ENCODE measurements around the gene FAM117B. TPM values are rescaled to one million over a fixed set of nuclear protein-coding genes. Genes with fewer than 3 reads are reported as not detected.

The FAM117B gene
- total and polyA plus RNA-seq, 2 of the 8 experiments (the other 6 are each of a cell fraction or from before 2014, with no cell fraction given), result 3.9 to 22.6 TPM

DNA sequence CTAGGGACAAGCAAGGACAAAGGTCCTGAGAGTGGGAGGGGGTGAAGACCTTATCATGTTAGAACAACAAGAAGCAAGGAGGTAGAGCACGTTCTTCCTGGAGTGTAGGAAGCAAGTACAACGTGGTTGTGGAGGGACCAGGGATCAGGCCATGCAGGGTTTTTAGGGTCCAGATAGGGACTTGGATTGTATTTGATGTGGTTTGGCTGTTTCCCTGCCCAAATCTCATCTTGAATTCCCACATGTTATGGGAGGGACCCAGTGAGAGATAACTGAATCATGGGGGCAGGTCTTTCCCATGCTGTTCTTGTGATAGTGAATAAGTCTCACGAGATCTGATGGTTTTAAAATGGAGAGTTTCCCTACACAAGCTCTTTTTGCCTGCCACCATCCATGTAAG lies 183.6 kb downstream of the FAM117B start:
- Histone ChIP-seq H3K23me2 (ENCODE audit: low read depth, low read length) (no peaks in the 10 kb centered on the region), H2BK120ac (replicated peaks; ENCODE audit: low read depth, low read length) (no peak overlapping the region), H3K79me1 (ENCODE audit: low read depth, low read length) (no peaks in the 10 kb centered on the region), H4K5ac (ENCODE audit: insufficient read length, low read depth, low read length) (no peak overlapping the region), H2BK5ac (ENCODE audit: low read depth, low read length) (no peak overlapping the region), H2BK15ac (ENCODE audit: low read length) (0 out of 2 replicates have a peak overlapping the region, but pooled peaks have one; percentile 31), H3K36me3 (ENCODE audit: control insufficient read depth in 2 of 4, insufficient read depth in 4 of 4, low read length in 3 of 4) (no peaks in the 10 kb centered on the region), H3K4me1 (replicated peaks in 1 of 4; ENCODE audit: control insufficient read depth in 3 of 4, insufficient read depth in 4 of 4, low read length in 3 of 4) (no peaks in the 10 kb centered on the region), H3K14ac (ENCODE audit: insufficient read length) (no peak overlapping the region), H3K79me2 (ENCODE audit: control insufficient read depth in 1 of 2, insufficient read depth in 2 of 2, low read length in 2 of 2) (no peaks in the 10 kb centered on the region), H3K27me3 (replicated peaks in 1 of 4; ENCODE audit: control insufficient read depth in 3 of 4, extremely low read depth in 1 of 4, insufficient read depth in 3 of 4, low read length in 3 of 4) (no peaks in the 10 kb centered on the region), H3K9me3 (ENCODE audit: insufficient read depth in 2 of 2, low read depth in 1 of 2, low read length in 1 of 2) (no peaks in the 10 kb centered on the region), H2BK20ac (ENCODE audit: low read length) (no peak overlapping the region), H4K20me1 (replicated peaks in 1 of 2; ENCODE audit: control insufficient read depth in 1 of 2, insufficient read depth in 2 of 2, low read length in 2 of 2) (peaks cover 0 to 2% of the 10 kb centered on the region in 2 experiments), H2BK12ac (ENCODE audit: low read depth, low read length) (no peak overlapping the region), H3K4me3 (ENCODE audit: extremely low read depth in 1 of 4, insufficient read depth in 2 of 4, low read depth in 3 of 4, low read length in 4 of 4) (no peak overlapping the region), H3K4me2 (ENCODE audit: insufficient read depth in 1 of 2, low read depth in 2 of 2, low read length in 2 of 2) (no peak overlapping the region), H4K8ac (ENCODE audit: extremely low read depth, insufficient read depth, low read length) (no peak overlapping the region), H3K23ac (ENCODE audit: insufficient read length) (no peak overlapping the region), H4K91ac (replicated peaks; ENCODE audit: insufficient read length, low read length) (no peak overlapping the region), H3K4ac (replicated peaks; ENCODE audit: insufficient read length, low read depth, low read length) (no peak overlapping the region), H3K9ac (replicated peaks in 1 of 4; ENCODE audit: extremely low read depth in 1 of 4, low read depth in 3 of 4, low read length in 3 of 4) (no peak overlapping the region), H3K56ac (replicated peaks; ENCODE audit: insufficient read length, low read depth, low read length) (no peak overlapping the region), H3K18ac (ENCODE audit: extremely low read depth, low read length) (no peak overlapping the region), H2AFZ (ENCODE audit: low read length) (no peak overlapping the region), H3K27ac (ENCODE audit: low read depth, low read length) (no peak overlapping the region), H2AK5ac (ENCODE audit: low read depth, low read length) (no peak overlapping the region)
- CTCF ChIA-PET (ENCODE audit: partially characterized antibody), result no interaction called here
- no peak for DNase-seq (ENCODE audit: low read depth in 1 of 2, low spot score in 2 of 2)
- POLR2A ChIA-PET (ENCODE audit: partially characterized antibody), result no interaction called here
- 95% methylated on average over 3 of the region's 3 CpGs; no CpG with 5 or more reads in 1 of the 2 experiments for WGBS, 2 experiments (ENCODE audit: extremely low coverage in 1 of 2, insufficient coverage in 1 of 2, insufficient read length in 1 of 2, insufficient replicate concordance in 2 of 2, low coverage in 1 of 2, low lambda C conversion rate in 2 of 2, missing lambda C conversion rate in 1 of 2)
- no peak for FAIRE-seq
- TF ChIP-seq, protein P1, sequence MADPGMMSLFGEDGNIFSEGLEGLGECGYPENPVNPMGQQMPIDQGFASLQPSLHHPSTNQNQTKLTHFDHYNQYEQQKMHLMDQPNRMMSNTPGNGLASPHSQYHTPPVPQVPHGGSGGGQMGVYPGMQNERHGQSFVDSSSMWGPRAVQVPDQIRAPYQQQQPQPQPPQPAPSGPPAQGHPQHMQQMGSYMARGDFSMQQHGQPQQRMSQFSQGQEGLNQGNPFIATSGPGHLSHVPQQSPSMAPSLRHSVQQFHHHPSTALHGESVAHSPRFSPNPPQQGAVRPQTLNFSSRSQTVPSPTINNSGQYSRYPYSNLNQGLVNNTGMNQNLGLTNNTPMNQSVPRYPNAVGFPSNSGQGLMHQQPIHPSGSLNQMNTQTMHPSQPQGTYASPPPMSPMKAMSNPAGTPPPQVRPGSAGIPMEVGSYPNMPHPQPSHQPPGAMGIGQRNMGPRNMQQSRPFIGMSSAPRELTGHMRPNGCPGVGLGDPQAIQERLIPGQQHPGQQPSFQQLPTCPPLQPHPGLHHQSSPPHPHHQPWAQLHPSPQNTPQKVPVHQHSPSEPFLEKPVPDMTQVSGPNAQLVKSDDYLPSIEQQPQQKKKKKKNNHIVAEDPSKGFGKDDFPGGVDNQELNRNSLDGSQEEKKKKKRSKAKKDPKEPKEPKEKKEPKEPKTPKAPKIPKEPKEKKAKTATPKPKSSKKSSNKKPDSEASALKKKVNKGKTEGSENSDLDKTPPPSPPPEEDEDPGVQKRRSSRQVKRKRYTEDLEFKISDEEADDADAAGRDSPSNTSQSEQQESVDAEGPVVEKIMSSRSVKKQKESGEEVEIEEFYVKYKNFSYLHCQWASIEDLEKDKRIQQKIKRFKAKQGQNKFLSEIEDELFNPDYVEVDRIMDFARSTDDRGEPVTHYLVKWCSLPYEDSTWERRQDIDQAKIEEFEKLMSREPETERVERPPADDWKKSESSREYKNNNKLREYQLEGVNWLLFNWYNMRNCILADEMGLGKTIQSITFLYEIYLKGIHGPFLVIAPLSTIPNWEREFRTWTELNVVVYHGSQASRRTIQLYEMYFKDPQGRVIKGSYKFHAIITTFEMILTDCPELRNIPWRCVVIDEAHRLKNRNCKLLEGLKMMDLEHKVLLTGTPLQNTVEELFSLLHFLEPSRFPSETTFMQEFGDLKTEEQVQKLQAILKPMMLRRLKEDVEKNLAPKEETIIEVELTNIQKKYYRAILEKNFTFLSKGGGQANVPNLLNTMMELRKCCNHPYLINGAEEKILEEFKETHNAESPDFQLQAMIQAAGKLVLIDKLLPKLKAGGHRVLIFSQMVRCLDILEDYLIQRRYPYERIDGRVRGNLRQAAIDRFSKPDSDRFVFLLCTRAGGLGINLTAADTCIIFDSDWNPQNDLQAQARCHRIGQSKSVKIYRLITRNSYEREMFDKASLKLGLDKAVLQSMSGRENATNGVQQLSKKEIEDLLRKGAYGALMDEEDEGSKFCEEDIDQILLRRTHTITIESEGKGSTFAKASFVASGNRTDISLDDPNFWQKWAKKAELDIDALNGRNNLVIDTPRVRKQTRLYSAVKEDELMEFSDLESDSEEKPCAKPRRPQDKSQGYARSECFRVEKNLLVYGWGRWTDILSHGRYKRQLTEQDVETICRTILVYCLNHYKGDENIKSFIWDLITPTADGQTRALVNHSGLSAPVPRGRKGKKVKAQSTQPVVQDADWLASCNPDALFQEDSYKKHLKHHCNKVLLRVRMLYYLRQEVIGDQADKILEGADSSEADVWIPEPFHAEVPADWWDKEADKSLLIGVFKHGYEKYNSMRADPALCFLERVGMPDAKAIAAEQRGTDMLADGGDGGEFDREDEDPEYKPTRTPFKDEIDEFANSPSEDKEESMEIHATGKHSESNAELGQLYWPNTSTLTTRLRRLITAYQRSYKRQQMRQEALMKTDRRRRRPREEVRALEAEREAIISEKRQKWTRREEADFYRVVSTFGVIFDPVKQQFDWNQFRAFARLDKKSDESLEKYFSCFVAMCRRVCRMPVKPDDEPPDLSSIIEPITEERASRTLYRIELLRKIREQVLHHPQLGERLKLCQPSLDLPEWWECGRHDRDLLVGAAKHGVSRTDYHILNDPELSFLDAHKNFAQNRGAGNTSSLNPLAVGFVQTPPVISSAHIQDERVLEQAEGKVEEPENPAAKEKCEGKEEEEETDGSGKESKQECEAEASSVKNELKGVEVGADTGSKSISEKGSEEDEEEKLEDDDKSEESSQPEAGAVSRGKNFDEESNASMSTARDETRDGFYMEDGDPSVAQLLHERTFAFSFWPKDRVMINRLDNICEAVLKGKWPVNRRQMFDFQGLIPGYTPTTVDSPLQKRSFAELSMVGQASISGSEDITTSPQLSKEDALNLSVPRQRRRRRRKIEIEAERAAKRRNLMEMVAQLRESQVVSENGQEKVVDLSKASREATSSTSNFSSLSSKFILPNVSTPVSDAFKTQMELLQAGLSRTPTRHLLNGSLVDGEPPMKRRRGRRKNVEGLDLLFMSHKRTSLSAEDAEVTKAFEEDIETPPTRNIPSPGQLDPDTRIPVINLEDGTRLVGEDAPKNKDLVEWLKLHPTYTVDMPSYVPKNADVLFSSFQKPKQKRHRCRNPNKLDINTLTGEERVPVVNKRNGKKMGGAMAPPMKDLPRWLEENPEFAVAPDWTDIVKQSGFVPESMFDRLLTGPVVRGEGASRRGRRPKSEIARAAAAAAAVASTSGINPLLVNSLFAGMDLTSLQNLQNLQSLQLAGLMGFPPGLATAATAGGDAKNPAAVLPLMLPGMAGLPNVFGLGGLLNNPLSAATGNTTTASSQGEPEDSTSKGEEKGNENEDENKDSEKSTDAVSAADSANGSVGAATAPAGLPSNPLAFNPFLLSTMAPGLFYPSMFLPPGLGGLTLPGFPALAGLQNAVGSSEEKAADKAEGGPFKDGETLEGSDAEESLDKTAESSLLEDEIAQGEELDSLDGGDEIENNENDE (IDR thresholded peaks at IDR 0.05; ENCODE audit: insufficient replicate concordance, low read length), result no peak

Data from H1 (cell line).